Choroid plexus epithelial cell (primary cell): ENCODE results near the gene HYAL1.

Source experiments
- DNase-seq: peaks from one replicate; pipeline ENCODE4 v3.0.0-alpha.2; 2010; ENCODE audit warnings: low read depth
- H3K4me3 ChIP-seq: 2 replicates; pipeline ENCODE4 v1.5.1; 2011; ENCODE audit warnings: low read depth, mild to moderate bottlenecking, control low read depth, low read length, moderate library complexity
- TF ChIP-seq, protein P1 (sequence below): conservative IDR thresholded peaks from 2 replicates; pipeline ENCODE4 v1.5.1; 2011; ENCODE audit warnings: low read depth, mild to moderate bottlenecking, control low read depth, inconsistent platforms, low read length, moderate library complexity

Gene HYAL1

DNA sequence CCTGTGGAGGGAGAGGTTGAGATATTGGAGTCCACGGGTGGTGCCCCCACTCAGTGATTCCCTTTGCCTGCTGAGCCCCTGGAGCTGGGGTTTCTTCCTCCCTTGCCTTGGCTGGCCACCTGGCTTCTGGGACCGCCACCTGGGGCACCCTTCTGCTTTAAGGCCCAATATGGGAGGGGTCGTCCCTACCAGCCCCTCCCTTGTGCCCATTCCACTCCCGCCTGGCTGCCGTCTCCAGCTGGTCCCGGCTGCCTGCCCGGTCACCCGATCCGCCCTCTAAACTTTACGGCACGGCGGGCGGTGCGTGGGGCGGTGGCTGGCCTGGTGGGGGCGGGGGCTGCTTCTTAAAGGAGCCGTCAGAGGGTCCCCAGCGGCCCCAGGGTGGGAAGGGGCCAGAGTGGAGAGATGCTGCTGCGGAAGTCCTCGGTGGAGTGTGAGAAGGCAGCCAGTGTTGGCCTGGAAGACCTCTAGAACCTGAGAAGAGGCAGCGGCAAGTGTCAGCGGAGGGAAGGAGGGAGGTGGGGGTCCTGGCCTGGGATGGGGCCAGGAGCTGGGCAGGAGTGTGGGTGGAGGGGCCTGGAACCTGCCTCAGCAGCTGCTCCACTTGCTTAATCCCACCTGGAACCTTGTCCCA is 36.0 kb downstream of the HYAL1 start:
- H3K4me3 ChIP-seq: peak overlapping the region; percentile 65
- TF ChIP-seq, protein P1, sequence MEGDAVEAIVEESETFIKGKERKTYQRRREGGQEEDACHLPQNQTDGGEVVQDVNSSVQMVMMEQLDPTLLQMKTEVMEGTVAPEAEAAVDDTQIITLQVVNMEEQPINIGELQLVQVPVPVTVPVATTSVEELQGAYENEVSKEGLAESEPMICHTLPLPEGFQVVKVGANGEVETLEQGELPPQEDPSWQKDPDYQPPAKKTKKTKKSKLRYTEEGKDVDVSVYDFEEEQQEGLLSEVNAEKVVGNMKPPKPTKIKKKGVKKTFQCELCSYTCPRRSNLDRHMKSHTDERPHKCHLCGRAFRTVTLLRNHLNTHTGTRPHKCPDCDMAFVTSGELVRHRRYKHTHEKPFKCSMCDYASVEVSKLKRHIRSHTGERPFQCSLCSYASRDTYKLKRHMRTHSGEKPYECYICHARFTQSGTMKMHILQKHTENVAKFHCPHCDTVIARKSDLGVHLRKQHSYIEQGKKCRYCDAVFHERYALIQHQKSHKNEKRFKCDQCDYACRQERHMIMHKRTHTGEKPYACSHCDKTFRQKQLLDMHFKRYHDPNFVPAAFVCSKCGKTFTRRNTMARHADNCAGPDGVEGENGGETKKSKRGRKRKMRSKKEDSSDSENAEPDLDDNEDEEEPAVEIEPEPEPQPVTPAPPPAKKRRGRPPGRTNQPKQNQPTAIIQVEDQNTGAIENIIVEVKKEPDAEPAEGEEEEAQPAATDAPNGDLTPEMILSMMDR: no peak
- peak; percentile 46 for DNase-seq

GRCh38 chr3:50266836-50267235 is 36.5 kb downstream of the HYAL1 start:
- no peak for DNase-seq
- H3K4me3 ChIP-seq: peak overlapping the region; percentile 65
- TF ChIP-seq, protein P1: no peak

GRCh38 chr3:50266017-50266416 is 37.4 kb downstream of the HYAL1 start:
- no peak overlapping the region for H3K4me3 ChIP-seq
- TF ChIP-seq, protein P1: no peak
- no peak for DNase-seq

- TF ChIP-seq, protein P1: no peak
- no peak for DNase-seq
- no peak overlapping the region for H3K4me3 ChIP-seq
These were observed 37.8 kb downstream of the HYAL1 start for GRCh38 chr3:50265571-50265970.

- no peak overlapping the region for H3K4me3 ChIP-seq
- TF ChIP-seq, protein P1: no peak
- DNase-seq: no peak
These were observed 38.3 kb downstream of the HYAL1 start for GRCh38 chr3:50264964-50265485.

DNA sequence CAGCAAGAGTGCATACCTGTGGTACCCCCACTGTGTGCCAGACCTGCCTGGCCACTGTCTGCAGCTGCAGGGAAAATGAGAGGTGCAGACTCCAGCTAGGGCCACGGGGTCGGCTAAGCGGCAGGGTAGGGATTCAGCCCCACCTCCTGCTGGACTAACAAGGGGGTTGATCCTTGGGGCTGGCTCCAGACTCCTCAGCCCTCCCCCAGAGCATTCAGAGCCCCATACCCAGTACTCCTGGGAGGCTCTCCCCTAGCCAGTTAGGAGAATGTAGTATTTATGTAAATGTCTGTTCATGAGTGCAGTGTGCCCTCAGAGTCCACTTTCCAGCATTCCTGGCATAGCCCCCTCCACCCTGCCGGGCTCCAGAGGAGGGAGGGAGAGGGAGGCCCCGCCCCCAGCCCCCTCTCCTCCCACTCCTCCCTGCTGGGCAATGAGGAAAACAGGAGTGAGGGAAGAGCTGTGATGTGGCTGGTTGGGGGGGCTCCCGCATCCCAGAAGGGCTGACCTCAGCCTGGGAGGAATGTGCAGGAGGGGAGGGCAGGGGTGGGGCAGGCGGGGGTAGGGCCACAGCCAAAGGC is 38.9 kb downstream of the HYAL1 start:
- TF ChIP-seq, protein P1: no peak
- no peak overlapping the region for H3K4me3 ChIP-seq
- DNase-seq: peak; percentile 92
